GM12874 (cell line): Measurements from ENCODE around the gene MYO1D.
A peak's percentile ranks its signal among the peaks of the same experiment; 100 is the strongest.

Experiments used
- CTCF ChIP-seq: IDR thresholded peaks from 2 replicates; pipeline ENCODE4 v1.5.1; 2011; ENCODE audit warnings: low read depth, mild to moderate bottlenecking, control low read depth, low read length, moderate library complexity; ENCODE audit not compliant: insufficient read depth

MYO1D gene

GRCh38 chr17:32445971-32446370 lies 431.0 kb downstream of the MYO1D start:
- no peak for TF ChIP-seq CTCF

- no peak for TF ChIP-seq CTCF
These were observed 431.4 kb downstream of the MYO1D start for GRCh38 chr17:32445497-32445896.

GRCh38 chr17:32445074-32445415 lies 431.9 kb downstream of the MYO1D start:
- no peak for TF ChIP-seq CTCF

- peak; percentile 98 for TF ChIP-seq CTCF
These were observed 432.4 kb downstream of the MYO1D start, which contains the start of gene PSMD11 for GRCh38 chr17:32444301-32445073. TSS of gene PSMD11 (plus strand) at chr17:32444510. CDS start at chr17:32444524, 14 bp downstream.

- TF ChIP-seq CTCF, result no peak
These were observed 433.1 kb downstream of the MYO1D start for GRCh38 chr17:32443827-32444300.
